Measurements from ENCODE around the gene HNRNPL. TPM values are rescaled to one million over a fixed set of nuclear protein-coding genes. Genes with fewer than 3 reads are reported as not detected.

Gene HNRNPL
- total RNA-seq, 3 donors from 2014 or later (not counting 1 experiment from before 2014, with no cell fraction given): 636 to 800 (median 702) TPM

- intact Hi-C loops (cut with micrococcal nuclease): loop anchor here (5.0 kb wide), 1 partner anchor 63 kb away; the partner anchor contains the start of genes NFKBIB and SIRT2
- no peak overlapping the region for H3K27ac ChIP-seq (ENCODE audit: low read length)
- H3K36me3 Mint-ChIP-seq: no peaks in the 10 kb centered on the region
- no peak overlapping the region for H3K27ac Mint-ChIP-seq
- H3K9me3 Mint-ChIP-seq: no peaks in the 10 kb centered on the region
- H3K36me3 ChIP-seq (ENCODE audit: control insufficient read depth, insufficient read depth, low read length): peaks cover 45% of the 10 kb centered on the region
- H3K27me3 Mint-ChIP-seq (ENCODE audit: low read depth in 2 of 2): no peaks in the 10 kb centered on the region
- peaks cover 14 to 22% of the 10 kb centered on the region in 2 donors for H3K4me1 Mint-ChIP-seq
- peak in 1 of 2 donors; percentile 5 for DNase-seq
- ATAC-seq: no peak
- H3K4me3 Mint-ChIP-seq: no peak overlapping the region
- H3K27me3 ChIP-seq (ENCODE audit: control insufficient read depth, insufficient read depth, low read length): no peaks in the 10 kb centered on the region
- no peak for TF ChIP-seq CTCF (IDR thresholded peaks at IDR 0.05)
- 96% methylated on average over 6 of the region's 6 CpGs for WGBS (ENCODE audit: insufficient coverage)
- H3K4me1 ChIP-seq (ENCODE audit: control insufficient read depth, insufficient read depth, low read length): peaks cover 16% of the 10 kb centered on the region
- H3K9me3 ChIP-seq (ENCODE audit: control insufficient read depth, insufficient read depth, low read length): no peaks in the 10 kb centered on the region
- H3K4me3 ChIP-seq (ENCODE audit: low read length): no peak overlapping the region
These were observed 15.2 kb downstream of the HNRNPL start for GRCh38 chr19:38834590-38834989.

- Histone ChIP-seq H3K4me1 (ENCODE audit: control insufficient read depth, insufficient read depth, low read length) (peaks cover 16% of the 10 kb centered on the region), H3K36me3 (ENCODE audit: control insufficient read depth, insufficient read depth, low read length) (peaks cover 42% of the 10 kb centered on the region), H3K27me3 (ENCODE audit: control insufficient read depth, insufficient read depth, low read length) (no peaks in the 10 kb centered on the region), H3K4me3 (ENCODE audit: low read length) (no peak overlapping the region), H3K9me3 (ENCODE audit: control insufficient read depth, insufficient read depth, low read length) (no peaks in the 10 kb centered on the region), H3K27ac (ENCODE audit: low read length) (no peak overlapping the region)
- H3K4me3 Mint-ChIP-seq: no peak overlapping the region
- H3K27me3 Mint-ChIP-seq (ENCODE audit: low read depth in 2 of 2): no peaks in the 10 kb centered on the region
- no peak for TF ChIP-seq CTCF (IDR thresholded peaks at IDR 0.05)
- ATAC-seq (no peak), DNase-seq (no peak)
- no peaks in the 10 kb centered on the region for H3K36me3 Mint-ChIP-seq
- H3K27ac Mint-ChIP-seq: no peak overlapping the region
- intact Hi-C loops (cut with micrococcal nuclease): loop anchor here (5.0 kb wide), 1 partner anchor 63 kb away; the partner anchor contains the start of genes NFKBIB and SIRT2
- 100% methylated on average over 3 of the region's 4 CpGs for WGBS (ENCODE audit: insufficient coverage)
- H3K4me1 Mint-ChIP-seq: peaks cover 14 to 22% of the 10 kb centered on the region in 2 donors
- no peaks in the 10 kb centered on the region for H3K9me3 Mint-ChIP-seq
These were observed 15.7 kb downstream of the HNRNPL start for GRCh38 chr19:38834104-38834490.

DNA sequence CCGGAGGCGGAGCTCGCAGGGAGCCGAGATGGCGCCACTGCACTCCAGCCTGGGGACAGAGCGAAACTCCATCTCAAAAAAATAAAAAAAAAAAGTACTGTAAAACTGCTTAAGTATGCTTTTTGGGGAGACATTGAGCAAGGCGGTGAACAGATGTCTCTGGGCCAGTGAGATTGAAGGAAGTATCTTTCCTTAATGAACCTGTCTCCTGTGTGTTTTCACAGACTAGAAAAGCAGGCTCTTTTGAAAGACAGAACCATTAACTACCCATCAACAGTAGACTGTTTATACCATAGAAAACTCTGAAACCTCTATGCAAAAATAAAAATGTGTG, 16.7 kb downstream of the HNRNPL start:
- Histone ChIP-seq H3K4me3 (ENCODE audit: low read length) (no peak overlapping the region), H3K27ac (ENCODE audit: low read length) (no peak overlapping the region), H3K9me3 (ENCODE audit: control insufficient read depth, insufficient read depth, low read length) (no peaks in the 10 kb centered on the region), H3K36me3 (ENCODE audit: control insufficient read depth, insufficient read depth, low read length) (peaks cover 34% of the 10 kb centered on the region), H3K27me3 (ENCODE audit: control insufficient read depth, insufficient read depth, low read length) (no peaks in the 10 kb centered on the region), H3K4me1 (ENCODE audit: control insufficient read depth, insufficient read depth, low read length) (peaks cover 16% of the 10 kb centered on the region)
- no peak for TF ChIP-seq CTCF (IDR thresholded peaks at IDR 0.05)
- Mint-ChIP-seq H3K4me1 (peaks cover 14 to 17% of the 10 kb centered on the region in 2 donors), H3K27ac (peak overlapping the region in 1 of 2 donors; percentile 73), H3K4me3 (peak overlapping the region; percentile 9), H3K9me3 (no peaks in the 10 kb centered on the region), H3K36me3 (no peaks in the 10 kb centered on the region), H3K27me3 (ENCODE audit: low read depth in 2 of 2) (no peaks in the 10 kb centered on the region)
- WGBS (ENCODE audit: insufficient coverage): 94% methylated on average over 6 of the region's 7 CpGs
- intact Hi-C loops (cut with micrococcal nuclease): loop anchor here (5.0 kb wide), 1 partner anchor 64 kb away; the partner anchor contains the start of genes NFKBIB and SIRT2
- DNase-seq (no peak), ATAC-seq (no peak)

DNA sequence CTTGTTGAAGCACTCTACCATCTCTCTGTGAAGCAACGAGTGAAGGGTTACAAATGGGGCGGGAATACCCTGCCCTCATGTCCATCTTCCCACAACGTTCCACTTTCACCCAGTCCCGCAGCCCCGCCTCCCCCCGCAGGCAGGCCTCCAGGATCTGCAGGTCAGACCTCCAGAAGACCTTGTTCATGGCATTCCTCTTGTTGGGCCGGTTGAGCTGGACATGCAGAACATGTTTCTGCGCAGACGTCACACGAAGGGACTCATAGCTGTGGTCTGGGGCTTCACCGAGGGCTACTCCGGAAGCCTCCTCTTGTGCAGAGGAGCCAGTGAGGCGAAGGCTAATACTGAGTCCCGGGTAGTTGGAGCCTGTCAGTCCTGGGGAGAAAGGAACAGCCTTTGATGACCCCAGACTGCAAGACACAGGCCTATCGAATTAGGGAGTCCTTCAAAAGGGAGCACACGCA, 18.6 kb downstream of the HNRNPL start:
- Mint-ChIP-seq H3K4me1 (peaks cover 14 to 22% of the 10 kb centered on the region in 2 donors), H3K27ac (peak overlapping the region; percentile 93 to 95), H3K4me3 (peak overlapping the region; percentile 97), H3K36me3 (no peaks in the 10 kb centered on the region), H3K9me3 (no peaks in the 10 kb centered on the region), H3K27me3 (ENCODE audit: low read depth in 2 of 2) (no peaks in the 10 kb centered on the region)
- peak overlapping the region; percentile 64 for H3K4me3 ChIP-seq (ENCODE audit: low read length)
- 5% methylated on average over 16 of the region's 16 CpGs for WGBS (ENCODE audit: insufficient coverage)
- intact Hi-C loops (cut with micrococcal nuclease): loop anchor here (1.0 to 5.0 kb wide), 4 partner anchors 19 to 100 kb away; partner anchors contain the start of genes MRPS12, NFKBIB, SARS2 and SIRT2
- H3K36me3 ChIP-seq (ENCODE audit: control insufficient read depth, insufficient read depth, low read length): peaks cover 26% of the 10 kb centered on the region
- H3K4me1 ChIP-seq (ENCODE audit: control insufficient read depth, insufficient read depth, low read length): peaks cover 16% of the 10 kb centered on the region
- no peak for DNase-seq
- peak; percentile 39 to 52 (median 43) for ATAC-seq
- no peak for TF ChIP-seq CTCF (IDR thresholded peaks at IDR 0.05)
- H3K27me3 ChIP-seq (ENCODE audit: control insufficient read depth, insufficient read depth, low read length): no peaks in the 10 kb centered on the region
- peak overlapping the region; percentile 69 for H3K27ac ChIP-seq (ENCODE audit: low read length)
- no peaks in the 10 kb centered on the region for H3K9me3 ChIP-seq (ENCODE audit: control insufficient read depth, insufficient read depth, low read length)
